Stimulated activated CD4-positive, alpha-beta T cell treated with anti-CD3 and anti-CD28 coated beads, Interleukin-4, amount 100 ng/mL, for 24 hours (primary cell): ENCODE results near the gene PPOX.
A peak's percentile ranks its signal among the peaks of the same experiment; 100 is the strongest.

Experiments
- DNase-seq: peaks from one replicate; pipeline ENCODE4 v3.0.0-alpha.2; 2020

Gene PPOX

GRCh38 chr1:161153682-161154337 lies 12.4 kb upstream of the PPOX start, which contains the start of gene UFC1:
TSS of gene UFC1 (plus strand) at chr1:161153978. CDS start at chr1:161153998, 20 bp downstream.
- peak; percentile 85 for DNase-seq

GRCh38 chr1:161157867-161158266 lies 8.4 kb upstream of the PPOX start:
- no peak for DNase-seq

- no peak for DNase-seq
Measured at GRCh38 chr1:161158316-161159010, 7.8 kb upstream of the PPOX start.

- DNase-seq = peak; percentile 94
Measured at GRCh38 chr1:161159087-161159912, 6.9 kb upstream of the PPOX start, which contains the start of gene USP21. TSS of gene USP21 (plus strand) at chr1:161159500. CDS start at chr1:161160641, 1,141 bp downstream.

GRCh38 chr1:161159913-161160243 lies 6.3 kb upstream of the PPOX start:
- DNase-seq = no peak

GRCh38 chr1:161160671-161161145 lies 5.5 kb upstream of the PPOX start:
- no peak for DNase-seq

- DNase-seq = no peak
Measured at GRCh38 chr1:161161652-161162051, 4.6 kb upstream of the PPOX start.

- DNase-seq = no peak
Measured at GRCh38 chr1:161162052-161162451, 4.2 kb upstream of the PPOX start.

GRCh38 chr1:161162806-161163205 lies 3.4 kb upstream of the PPOX start:
- no peak for DNase-seq

- no peak for DNase-seq
Measured at GRCh38 chr1:161163793-161164192, 2.4 kb upstream of the PPOX start.

- no peak for DNase-seq
Measured at GRCh38 chr1:161164901-161165610, 1.2 kb upstream of the PPOX start.

- no peak for DNase-seq
Measured at GRCh38 chr1:161166669-161167548, 683 bp downstream of the PPOX start.

GRCh38 chr1:161168906-161169305 lies 2.7 kb downstream of the PPOX start:
- DNase-seq = no peak

GRCh38 chr1:161171191-161171590 lies 5.0 kb downstream of the PPOX start:
- DNase-seq = no peak

- DNase-seq = no peak
Measured at GRCh38 chr1:161171696-161172095, 5.5 kb downstream of the PPOX start.

- DNase-seq = no peak
Measured at GRCh38 chr1:161172349-161172748, 6.1 kb downstream of the PPOX start.

GRCh38 chr1:161172776-161173376 lies 6.7 kb downstream of the PPOX start:
- no peak for DNase-seq

GRCh38 chr1:161173711-161174110 lies 7.5 kb downstream of the PPOX start:
- no peak for DNase-seq

- no peak for DNase-seq
Measured at GRCh38 chr1:161174911-161175310, 8.7 kb downstream of the PPOX start.

GRCh38 chr1:161175771-161176453 lies 9.7 kb downstream of the PPOX start:
- no peak for DNase-seq
